HG03378 (cell line): ENCODE results near the gene SEPHS1.
"Not testable (repeated sequence)": the region's sequence is repeated elsewhere in the genome, so short reads cannot be mapped to it uniquely, and the experiment has no call there.

Experiments
- ATAC-seq: cut with Tn5 transposase; IDR thresholded peaks from one replicate; pipeline ENCODE4 v1.9.1; 2021; ENCODE audit warnings: mild to moderate bottlenecking, moderate library complexity; ENCODE audit not compliant: unreplicated experiment

SEPHS1 gene, protein sequence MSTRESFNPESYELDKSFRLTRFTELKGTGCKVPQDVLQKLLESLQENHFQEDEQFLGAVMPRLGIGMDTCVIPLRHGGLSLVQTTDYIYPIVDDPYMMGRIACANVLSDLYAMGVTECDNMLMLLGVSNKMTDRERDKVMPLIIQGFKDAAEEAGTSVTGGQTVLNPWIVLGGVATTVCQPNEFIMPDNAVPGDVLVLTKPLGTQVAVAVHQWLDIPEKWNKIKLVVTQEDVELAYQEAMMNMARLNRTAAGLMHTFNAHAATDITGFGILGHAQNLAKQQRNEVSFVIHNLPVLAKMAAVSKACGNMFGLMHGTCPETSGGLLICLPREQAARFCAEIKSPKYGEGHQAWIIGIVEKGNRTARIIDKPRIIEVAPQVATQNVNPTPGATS

DNA sequence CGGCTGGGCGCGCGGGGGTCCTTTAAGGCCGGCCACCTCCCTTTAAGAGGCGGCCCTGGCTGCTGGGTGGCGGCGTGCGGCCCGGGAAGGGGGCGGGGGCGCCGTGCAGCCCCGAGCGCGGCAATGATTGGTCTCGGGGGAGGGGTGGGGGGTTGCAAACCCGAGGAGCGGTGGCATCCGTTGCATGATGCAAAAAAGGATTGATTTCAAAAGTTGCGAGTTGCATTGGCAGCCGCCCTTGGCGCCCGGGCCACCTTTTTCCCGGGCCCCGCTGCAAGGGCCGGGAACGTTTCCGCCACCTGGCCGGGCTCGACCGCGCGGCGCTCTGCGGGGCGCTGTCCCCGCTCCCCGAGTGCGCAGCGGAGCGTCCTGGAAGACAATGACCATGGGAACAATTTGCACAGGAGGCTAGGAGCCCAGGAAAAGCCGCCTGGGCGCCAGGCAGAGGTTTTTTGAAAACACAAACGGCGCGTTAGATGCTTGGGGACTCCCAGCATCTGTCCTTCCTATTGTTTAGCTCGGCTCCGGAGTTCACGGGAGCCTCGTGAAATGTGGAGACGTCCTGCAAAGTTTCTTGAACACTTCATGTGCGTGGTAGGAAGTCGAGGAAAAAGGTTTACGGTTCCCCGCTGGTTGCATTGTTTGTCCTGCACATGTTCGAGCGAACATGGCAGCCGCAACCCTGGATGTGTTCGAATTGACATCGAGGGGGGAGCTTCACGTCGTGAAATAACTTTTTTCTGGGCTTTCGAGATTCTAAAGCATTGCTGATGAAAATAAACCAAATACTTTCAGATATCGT, at the start of gene SEPHS1:
SEPHS1 (minus strand) TSS at position 78 of the 802 bp plus-strand sequence. CDS start 3,343 bp downstream, outside the sequence.
- ATAC-seq, result no peak

DNA sequence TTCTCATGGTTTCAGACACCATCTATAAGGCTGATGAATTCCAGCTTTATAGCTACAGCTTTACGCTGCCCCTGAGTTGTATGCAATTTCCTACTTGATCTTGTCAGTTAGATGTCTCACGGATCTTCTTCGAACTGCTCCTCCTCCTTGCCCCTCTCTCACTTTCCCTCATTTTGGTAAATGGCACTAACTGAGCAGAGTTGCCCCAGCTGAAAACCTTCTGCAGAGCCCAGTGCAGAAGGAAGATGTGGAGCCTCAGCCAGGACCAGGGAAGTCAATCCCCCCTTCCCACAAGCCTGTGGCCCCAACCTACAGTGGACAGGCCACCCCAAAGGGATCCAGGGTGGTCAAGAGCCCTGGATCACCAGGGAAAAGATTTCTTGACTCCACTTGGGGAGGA, 49.0 kb upstream of the SEPHS1 start:
- no peak for ATAC-seq

DNA sequence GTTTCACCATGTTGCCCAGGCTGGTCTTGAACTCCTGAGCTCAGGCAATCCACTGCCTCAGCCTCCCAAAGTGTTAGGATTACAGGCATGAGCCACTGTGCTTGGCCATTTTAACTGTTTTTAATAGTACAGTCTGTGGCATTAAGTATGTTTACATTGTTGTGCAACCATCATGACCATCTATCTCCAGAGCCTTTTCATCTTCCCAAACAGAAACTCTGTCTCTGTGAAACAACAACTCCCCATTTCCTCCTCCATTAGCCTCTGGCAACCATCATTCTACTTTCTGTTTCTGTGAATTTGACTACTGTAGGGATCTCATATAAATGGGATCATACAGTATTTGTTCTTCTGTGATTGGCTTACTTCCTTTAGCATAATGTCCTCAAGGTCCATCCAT, 48.3 kb upstream of the SEPHS1 start:
- ATAC-seq, result no peak

DNA sequence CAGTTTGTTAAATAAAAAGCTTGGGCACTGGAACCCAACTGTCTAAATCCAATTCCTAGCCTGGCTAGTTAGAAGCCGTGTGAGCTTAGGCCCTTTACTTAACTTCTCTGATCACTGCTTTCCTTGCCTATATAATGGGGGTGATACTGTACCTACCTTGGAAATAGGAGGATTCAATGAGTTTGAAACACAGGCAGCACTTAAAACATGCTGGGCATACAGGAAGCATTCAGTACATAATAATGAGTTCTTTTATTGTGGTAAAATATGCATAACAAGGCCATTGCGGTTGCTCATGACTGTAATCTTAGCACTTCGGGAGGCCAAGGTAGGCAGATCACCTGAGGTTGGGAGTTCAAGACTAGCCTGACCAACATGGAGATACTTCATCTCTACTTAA, 47.4 kb upstream of the SEPHS1 start:
- ATAC-seq, result no peak

DNA sequence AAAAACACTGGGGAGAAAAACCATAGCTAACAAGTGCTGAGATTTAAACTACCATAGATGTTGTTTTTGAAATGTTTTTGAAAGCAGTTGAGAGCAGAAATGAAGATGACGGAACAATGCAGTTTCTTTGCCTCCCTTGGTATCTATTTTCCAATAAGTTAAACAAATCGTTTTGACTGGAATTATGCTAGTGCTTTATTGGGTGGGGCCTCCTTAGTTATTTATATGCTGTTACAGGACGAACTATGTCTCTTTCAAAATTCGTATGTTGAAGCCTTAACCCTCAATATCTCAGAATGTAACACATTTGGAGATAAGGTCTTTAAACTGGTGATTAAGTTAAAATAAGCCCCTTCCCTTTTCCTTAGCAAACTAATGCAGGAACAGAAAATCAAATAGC, 45.5 kb upstream of the SEPHS1 start:
- no peak for ATAC-seq

DNA sequence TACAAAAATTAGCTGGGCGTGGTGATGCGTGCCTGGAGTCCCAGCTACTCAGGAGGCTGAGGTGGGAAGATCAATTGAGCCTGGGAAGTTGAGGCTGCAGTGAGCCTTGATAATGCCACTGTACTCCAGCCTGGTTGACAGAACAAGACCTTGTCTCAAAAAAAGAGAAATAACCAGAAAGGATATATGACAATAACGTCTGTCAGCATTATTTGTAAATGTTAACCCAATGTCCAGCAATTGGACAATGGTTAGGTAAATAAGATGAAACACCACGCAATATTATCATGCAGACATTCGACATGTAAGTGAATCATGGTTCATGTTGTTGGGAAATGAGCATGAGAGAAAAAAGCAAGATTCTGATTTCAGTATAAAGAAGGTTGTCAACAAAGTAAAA, 44.6 kb upstream of the SEPHS1 start:
- no peak for ATAC-seq

DNA sequence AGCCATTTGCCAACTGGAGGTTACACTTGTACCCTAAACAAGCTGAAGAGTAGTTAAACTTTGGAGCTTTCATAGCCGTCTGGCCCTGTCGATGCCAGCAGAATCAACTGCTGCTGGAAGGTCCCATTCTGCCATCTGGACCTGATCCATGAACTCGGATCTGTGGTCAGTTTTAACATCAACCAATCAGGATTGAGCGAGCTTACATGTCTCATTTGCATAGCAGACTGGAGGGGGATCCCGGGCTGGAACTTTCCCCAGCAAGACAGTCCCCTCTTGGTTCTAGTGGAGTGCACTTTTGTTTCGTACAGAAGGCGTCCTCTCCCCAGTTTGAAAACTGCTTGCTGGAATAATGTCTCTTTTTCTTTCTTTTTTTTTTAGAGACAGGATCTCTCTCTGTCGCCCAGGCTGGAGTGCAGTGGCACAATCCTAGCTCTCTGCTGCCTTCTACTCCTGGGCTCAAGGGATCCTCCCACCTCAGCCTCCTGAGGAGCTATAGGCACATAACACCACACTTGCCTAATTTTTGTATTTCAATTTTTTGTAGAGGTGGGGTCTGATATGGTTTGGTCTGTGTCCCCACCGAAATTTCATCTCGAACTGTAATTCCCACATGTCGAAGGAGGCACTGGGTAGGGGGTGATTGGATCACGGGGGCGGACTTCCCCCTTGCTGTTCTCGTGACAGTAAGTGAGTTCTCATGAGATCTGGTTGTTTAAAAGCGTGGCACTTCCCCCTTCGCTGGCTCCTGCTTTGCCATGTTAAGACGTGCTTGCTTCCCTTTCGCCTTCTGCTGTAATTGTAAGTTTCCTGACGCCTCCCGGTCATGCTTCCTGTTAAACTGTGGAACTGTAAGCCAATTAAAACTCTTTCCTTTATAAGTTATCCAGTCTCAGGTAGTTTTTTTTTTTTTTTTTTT, 42.8 kb upstream of the SEPHS1 start:
- ATAC-seq, result no peak

DNA sequence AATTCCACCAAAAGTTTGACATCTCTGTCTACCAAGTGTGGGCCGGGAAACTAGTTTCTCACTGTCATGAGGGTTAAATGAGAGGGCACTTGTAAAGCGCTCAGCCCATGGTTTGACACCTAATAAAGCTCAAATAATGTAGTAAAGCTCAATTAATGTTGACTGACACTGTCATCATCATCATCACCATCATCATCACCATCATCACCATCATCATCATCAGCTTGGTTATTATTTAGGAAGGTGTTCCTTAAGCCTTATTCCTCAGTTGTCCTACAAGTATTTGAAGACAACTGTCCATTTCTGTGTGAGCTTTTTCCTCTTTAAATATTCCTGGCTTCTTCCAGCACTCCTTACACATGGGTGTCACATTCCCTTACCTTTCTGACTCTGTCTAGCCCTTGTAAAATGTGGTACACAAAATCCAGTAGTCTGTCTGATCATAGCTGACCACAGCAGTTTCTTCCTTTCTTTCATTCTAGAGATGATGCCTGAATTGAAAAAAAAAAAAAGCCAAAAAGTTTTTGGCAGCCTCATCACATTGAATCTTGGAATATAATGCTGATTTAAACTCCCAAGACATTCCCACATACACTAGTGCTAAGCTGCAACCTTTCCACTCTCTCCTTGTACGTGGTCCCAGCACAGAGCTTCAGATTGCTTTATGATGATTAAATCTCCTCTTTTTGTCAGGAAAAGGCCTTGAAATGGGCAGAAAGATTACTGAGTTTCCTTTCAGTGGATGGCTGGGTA, 40.6 kb upstream of the SEPHS1 start:
- ATAC-seq, result no peak

DNA sequence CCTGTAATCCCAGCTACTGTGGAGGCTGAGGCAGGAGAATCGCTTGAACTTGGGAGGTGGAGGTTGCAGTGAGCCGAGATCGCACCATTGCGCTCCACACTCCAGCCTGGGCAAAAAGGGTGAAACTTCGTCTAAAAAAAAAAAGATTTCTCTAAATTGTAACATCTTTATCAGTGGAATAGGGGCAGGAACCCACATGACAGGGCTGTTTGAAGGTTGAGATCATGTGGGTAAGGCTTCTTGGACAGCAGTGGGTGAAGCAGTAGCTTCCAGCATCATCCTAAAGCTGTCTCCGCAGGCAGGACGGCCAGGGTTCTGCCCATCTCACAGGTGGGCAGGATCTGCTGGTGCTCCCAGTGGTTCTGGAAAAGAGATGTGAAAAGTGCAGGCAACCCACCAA, 37.9 kb upstream of the SEPHS1 start:
- ATAC-seq, result no peak

DNA sequence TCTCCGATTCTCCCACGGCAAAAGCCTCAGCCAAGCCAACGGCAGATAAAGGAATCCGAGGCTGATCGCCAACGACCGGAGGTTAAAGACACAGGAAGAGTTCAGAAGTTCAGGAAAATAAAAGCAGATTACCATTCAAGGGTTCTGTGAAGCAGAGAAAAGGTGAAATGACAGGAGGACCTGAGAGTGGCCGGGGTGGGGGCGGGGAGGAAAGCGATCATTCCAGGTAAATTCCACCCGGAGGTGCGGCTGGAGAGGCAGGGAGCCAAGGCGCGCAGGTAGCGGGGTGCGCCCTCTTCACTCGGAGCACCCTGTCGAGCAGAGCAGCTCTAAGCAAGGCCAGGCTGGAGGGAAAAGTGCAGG, 35.3 kb upstream of the SEPHS1 start:
- ATAC-seq, result no peak

DNA sequence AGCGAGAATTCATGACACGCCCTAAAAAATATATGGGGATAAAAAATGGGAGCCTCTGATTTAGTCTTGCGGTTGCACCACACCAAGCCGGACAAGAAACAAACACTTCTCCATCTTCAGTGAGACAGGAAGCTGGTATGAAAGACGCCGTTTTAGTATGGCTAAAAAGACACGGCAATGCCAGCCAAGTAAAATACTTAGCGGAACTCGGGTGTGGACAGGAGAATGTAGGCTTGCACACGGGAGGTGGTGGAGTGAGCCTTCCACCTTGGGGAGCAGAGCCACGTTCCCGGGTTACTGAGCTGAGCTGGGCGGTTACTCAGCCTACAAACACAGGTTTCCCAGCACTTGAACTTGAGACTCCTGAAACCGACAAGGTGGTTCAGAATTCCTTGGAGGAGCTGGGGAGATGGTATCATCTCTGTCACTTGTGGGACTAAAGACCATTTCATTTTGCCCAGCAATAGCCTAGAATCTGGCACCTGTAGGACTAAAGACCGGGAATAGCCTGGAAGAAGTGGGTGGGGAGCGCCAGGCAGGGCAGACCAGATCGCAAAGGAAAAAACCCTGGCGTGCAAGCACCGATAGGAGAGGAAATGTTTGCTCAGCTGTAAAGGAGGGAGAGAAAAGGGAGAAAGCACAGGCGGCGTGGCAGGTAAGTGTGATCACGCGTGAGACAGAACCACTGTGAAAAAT, 34.8 kb upstream of the SEPHS1 start:
- ATAC-seq, result no peak

DNA sequence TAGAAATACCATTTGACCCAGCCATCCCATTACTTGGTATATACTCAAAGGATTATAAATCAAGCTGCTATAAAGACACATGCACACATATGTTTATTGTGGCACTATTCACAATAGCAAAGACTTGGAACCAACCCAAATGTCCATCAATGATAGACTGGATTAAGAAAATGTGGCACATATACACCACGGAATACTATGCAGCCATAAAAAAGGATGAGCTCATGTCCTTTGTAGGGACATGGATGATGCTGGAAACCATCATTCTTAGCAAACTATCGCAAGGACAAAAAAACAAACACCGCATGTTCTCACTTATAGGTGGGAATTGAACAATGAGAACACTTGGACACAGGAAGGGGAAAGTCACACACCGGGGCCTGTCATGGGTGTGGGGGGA, 31.0 kb upstream of the SEPHS1 start:
- not testable (repeated sequence) for ATAC-seq

DNA sequence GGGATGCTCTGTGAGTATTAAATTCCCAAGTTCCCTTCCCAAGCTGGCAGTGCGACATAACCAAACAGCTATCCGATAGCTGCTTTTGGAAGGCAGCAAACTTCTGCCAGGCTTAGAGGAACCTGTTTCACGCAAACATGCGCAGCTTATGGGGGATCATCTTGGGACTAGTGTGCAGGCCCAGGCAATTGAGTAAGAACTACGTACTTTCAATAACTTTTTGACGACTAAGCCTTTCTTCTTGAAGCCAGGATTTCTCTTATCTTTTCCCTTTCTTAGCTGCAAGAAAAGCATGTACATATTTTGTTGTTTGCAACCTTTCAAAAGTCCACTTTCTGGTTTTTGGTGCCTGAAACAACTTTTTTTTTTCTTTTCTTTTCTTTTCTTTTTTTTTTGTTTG, 28.7 kb upstream of the SEPHS1 start:
- no peak for ATAC-seq

DNA sequence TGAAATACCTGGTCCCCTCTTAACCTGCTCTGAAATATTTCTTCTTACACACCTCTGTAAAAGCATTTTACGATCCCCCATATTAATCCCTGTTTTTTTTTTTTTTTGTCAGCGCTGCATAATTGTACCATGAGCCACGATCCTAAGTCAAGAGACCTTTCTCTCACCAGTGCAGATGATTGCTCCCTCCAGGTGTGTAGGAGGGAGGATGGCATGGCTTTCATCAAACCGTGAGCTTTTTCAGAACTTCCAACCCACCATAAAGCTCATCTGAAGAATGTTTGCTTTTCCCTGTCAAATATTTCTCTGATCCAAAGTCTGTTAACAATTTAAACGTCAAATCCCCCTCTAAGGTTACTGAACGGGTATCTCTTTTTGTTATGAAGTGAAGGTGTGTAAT, 28.2 kb upstream of the SEPHS1 start:
- ATAC-seq, result no peak

DNA sequence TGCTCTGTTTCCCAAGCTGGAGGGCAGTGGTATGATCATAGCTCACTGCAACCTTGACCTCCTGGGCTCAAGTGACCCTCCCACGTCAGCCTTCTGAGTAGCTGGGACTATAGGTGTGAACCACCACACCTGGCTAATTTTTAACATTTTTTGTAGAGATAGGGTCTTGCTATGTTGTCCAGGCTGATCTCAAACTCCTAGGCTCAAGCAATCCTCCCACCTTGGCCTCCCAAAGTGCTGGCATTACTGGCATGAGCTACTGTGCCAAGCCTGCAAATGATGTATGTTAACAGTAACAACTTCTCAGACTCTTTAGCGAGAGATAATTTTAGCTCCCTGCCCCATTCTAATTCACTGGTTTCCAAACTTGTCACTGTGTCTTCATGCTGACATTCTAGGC, 27.7 kb upstream of the SEPHS1 start:
- ATAC-seq, result no peak

DNA sequence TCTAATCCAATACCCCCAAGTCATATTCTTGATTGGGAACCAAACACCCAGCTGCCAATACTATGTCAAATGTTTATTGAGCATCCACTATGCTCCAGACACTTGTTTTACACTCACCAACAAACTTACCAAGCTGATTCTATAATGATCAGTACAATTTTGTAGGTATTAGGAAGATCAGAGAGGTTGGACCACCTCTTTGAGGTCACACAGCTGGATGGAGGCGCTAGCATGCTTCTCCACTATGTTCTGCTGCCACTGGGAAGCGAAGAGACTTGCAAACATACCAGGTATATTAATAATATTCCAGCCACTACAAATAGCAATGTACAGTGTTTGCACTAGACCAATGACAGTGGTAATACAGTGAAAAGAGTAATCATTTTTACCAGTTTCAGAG, 25.6 kb upstream of the SEPHS1 start:
- ATAC-seq, result no peak

DNA sequence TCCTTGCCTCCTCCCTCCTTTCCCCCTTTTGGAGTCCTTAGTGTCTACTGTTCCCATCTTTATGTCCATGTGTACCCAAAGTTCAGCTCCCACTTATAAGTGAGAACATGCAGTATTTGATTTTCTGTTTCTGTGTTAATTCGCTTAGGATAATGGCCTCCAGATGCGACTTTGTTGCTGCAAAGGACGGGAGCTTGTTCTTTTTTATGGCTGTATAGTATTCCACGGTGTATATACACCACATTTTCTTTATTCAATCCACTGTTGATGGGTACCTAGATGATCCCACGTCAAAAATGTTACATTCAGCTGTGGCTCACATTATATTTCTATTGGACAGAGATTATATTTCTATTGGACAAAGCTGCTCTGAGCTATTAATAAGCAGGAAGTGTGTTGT, 24.4 kb upstream of the SEPHS1 start:
- no peak for ATAC-seq

DNA sequence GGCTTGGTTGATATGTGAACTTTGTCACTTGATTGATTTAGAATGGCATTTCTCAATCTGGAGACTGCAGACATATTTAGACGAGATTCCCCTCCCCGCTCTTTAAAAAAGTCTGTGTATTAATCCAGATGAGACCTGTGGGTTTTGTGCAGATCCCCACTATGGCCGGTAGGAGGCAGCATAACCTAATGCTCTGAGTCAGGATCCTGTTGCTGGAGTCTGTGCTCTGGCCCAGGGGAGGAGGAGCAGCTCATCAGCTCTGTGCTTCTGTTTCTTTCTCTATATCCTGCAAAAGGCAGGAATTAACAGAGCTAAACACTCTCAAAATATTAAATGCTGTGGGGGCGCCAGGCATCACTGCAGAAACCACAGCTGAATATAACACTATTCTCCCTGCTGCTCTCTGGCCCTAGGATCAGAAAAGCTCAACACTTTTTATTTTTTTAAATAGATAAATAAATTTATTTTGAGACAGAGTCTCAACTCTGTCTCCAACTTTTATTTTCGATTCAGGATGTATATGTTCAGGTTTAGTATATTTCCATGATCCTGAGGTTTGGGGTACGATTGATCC, 23.9 kb upstream of the SEPHS1 start:
- ATAC-seq, result peak; percentile 72

DNA sequence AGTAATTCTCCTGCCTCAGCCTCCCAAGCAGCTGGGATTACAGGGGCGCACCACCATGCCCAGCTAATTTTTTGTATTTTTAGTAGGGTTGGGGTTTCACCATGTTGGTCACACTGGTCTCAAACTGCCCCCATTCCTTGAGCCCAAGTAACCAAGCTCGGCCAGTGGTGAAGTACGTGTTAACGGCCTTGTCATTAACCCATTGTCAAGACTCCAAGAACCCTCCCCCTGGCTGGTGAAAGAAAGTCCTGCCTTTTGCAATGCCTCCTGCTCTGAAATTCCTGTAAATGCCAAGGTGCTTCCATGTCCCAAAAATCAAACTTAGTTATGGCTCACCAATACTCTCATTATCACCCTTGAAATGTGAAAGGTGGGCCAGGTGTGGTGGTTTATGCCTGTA, 18.8 kb upstream of the SEPHS1 start:
- ATAC-seq, result no peak

DNA sequence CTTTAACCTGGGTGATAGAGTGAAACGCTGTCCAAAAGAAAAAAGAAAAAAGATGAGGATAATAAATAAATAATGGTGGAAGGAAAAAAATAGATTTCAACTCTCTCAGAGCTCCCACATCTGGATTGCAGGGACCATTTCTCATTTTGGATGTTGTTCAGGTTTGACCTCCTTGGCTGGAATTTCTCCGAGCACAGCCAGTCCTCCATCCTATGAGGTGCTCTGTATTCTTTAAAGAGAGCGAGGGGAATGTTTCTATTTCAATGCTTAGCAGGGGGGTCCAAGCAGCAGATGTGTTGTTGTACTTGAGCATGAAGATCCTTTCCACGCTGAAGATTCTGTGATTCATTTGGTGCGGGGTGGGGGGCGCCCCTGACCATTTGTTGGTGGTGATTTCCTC, 17.7 kb upstream of the SEPHS1 start:
- no peak for ATAC-seq
